Stomach smooth muscle (tissue), 2 donors: ENCODE data around the gene FBF1.

ENCODE experiments used
- H3K27ac ChIP-seq: one replicate; pipeline ENCODE4 v1.7.0; 2013; ENCODE audit warnings: mild to moderate bottlenecking, low read length, inconsistent platforms
- H3K27me3 ChIP-seq, 2 donors: one replicate each; pipeline ENCODE4 v1.7.0; 2013; ENCODE audit warnings: low read length in 2 of 2; ENCODE audit not compliant: insufficient read depth in 2 of 2, control insufficient read depth in 1 of 2
- H3K36me3 ChIP-seq, 2 donors: one replicate each; pipeline ENCODE4 v1.7.0; 2013; ENCODE audit warnings: low read length in 2 of 2; ENCODE audit not compliant: control insufficient read depth in 2 of 2, insufficient read depth in 2 of 2
- H3K4me1 ChIP-seq: one replicate; pipeline ENCODE4 v1.7.0; 2013; ENCODE audit warnings: low read length; ENCODE audit not compliant: control insufficient read depth, insufficient read depth
- H3K4me3 ChIP-seq, 2 donors: one replicate each; pipeline ENCODE4 v1.7.0; 2013; ENCODE audit warnings: low read length in 2 of 2
- H3K9ac ChIP-seq, 2 donors: one replicate each; pipeline ENCODE4 v1.7.0; 2013; ENCODE audit warnings: low read length in 2 of 2, mild to moderate bottlenecking in 1 of 2
- H3K9me3 ChIP-seq, 2 donors: one replicate each; pipeline ENCODE4 v1.7.0; 2013; ENCODE audit warnings: low read length in 2 of 2; ENCODE audit not compliant: control insufficient read depth in 2 of 2
- donor health status: healthy.
- donor health status: Pancreatic carcinoma.

Gene FBF1

GRCh38 chr17:75925103-75925502 lies 15.7 kb downstream of the FBF1 start:
- Histone ChIP-seq H3K9me3 (no peaks in the 10 kb centered on the region), H3K4me1 (no peaks in the 10 kb centered on the region)

GRCh38 chr17:75922963-75923874 lies 17.6 kb downstream of the FBF1 start:
- H3K27ac ChIP-seq, result no peak overlapping the region
- H3K9me3 ChIP-seq, result no peaks in the 10 kb centered on the region
- no peak overlapping the region for H3K9ac ChIP-seq
- H3K4me1 ChIP-seq, result no peaks in the 10 kb centered on the region
- H3K36me3 ChIP-seq, result peaks cover 4 to 13% of the 10 kb centered on the region in 2 donors
- no peak overlapping the region for H3K4me3 ChIP-seq
- no peaks in the 10 kb centered on the region for H3K27me3 ChIP-seq

More at GRCh38 chr17:75925103-75925502, 15.7 kb downstream of the FBF1 start:
- no peak overlapping the region for H3K9ac ChIP-seq
- no peak overlapping the region for H3K4me3 ChIP-seq
- no peaks in the 10 kb centered on the region for H3K27me3 ChIP-seq
- H3K27ac ChIP-seq, result no peak overlapping the region
- H3K36me3 ChIP-seq, result peaks cover 4 to 13% of the 10 kb centered on the region in 2 donors

- Histone ChIP-seq H3K9ac (no peak overlapping the region), H3K9me3 (no peaks in the 10 kb centered on the region), H3K4me1 (no peaks in the 10 kb centered on the region), H3K36me3 (peaks cover 4 to 11% of the 10 kb centered on the region in 2 donors), H3K27ac (no peak overlapping the region), H3K27me3 (no peaks in the 10 kb centered on the region), H3K4me3 (no peak overlapping the region)
These were observed 18.5 kb downstream of the FBF1 start for GRCh38 chr17:75922173-75922961.

GRCh38 chr17:75921596-75921995 lies 19.2 kb downstream of the FBF1 start:
- Histone ChIP-seq H3K27ac (no peak overlapping the region), H3K27me3 (no peaks in the 10 kb centered on the region), H3K4me3 (no peak overlapping the region), H3K9ac (no peak overlapping the region), H3K4me1 (no peaks in the 10 kb centered on the region), H3K9me3 (no peaks in the 10 kb centered on the region), H3K36me3 (peaks cover 4 to 9% of the 10 kb centered on the region in 2 donors)

- Histone ChIP-seq H3K36me3 (peaks cover 4 to 7% of the 10 kb centered on the region in 2 donors), H3K9me3 (no peaks in the 10 kb centered on the region), H3K9ac (no peak overlapping the region), H3K27me3 (no peaks in the 10 kb centered on the region), H3K4me1 (no peaks in the 10 kb centered on the region), H3K4me3 (no peak overlapping the region), H3K27ac (no peak overlapping the region)
These were observed 20.7 kb downstream of the FBF1 start for GRCh38 chr17:75920045-75920560.

GRCh38 chr17:75919611-75920010 lies 21.2 kb downstream of the FBF1 start:
- no peaks in the 10 kb centered on the region for H3K4me1 ChIP-seq
- H3K36me3 ChIP-seq, result peaks cover 4 to 7% of the 10 kb centered on the region in 2 donors
- H3K9me3 ChIP-seq, result no peaks in the 10 kb centered on the region
- H3K27ac ChIP-seq, result no peak overlapping the region
- H3K9ac ChIP-seq, result no peak overlapping the region
- no peaks in the 10 kb centered on the region for H3K27me3 ChIP-seq
- no peak overlapping the region for H3K4me3 ChIP-seq

GRCh38 chr17:75917917-75918445 lies 22.9 kb downstream of the FBF1 start:
- Histone ChIP-seq H3K4me1 (no peaks in the 10 kb centered on the region), H3K9ac (no peak overlapping the region), H3K27me3 (no peaks in the 10 kb centered on the region), H3K4me3 (no peak overlapping the region), H3K27ac (no peak overlapping the region), H3K36me3 (peaks cover 1 to 8% of the 10 kb centered on the region in 2 donors), H3K9me3 (no peaks in the 10 kb centered on the region)

- no peak overlapping the region for H3K27ac ChIP-seq
- H3K9ac ChIP-seq, result no peak overlapping the region
- H3K4me3 ChIP-seq, result no peak overlapping the region
- H3K27me3 ChIP-seq, result no peaks in the 10 kb centered on the region
- H3K9me3 ChIP-seq, result no peaks in the 10 kb centered on the region
- peaks cover 0 to 6% of the 10 kb centered on the region in 2 donors for H3K36me3 ChIP-seq
- no peaks in the 10 kb centered on the region for H3K4me1 ChIP-seq
These were observed 23.5 kb downstream of the FBF1 start for GRCh38 chr17:75917141-75917916.

- Histone ChIP-seq H3K36me3 (peaks cover 0 to 10% of the 10 kb centered on the region in 2 donors), H3K9ac (no peak overlapping the region), H3K9me3 (no peaks in the 10 kb centered on the region)
These were observed 25.6 kb downstream of the FBF1 start for GRCh38 chr17:75915268-75915667.

More at GRCh38 chr17:75915268-75915667, 25.6 kb downstream of the FBF1 start:
- Histone ChIP-seq H3K27ac (no peak overlapping the region), H3K27me3 (no peaks in the 10 kb centered on the region), H3K4me1 (no peaks in the 10 kb centered on the region), H3K4me3 (no peak overlapping the region)
